ENCODE results near the gene LRRC43.

DNA sequence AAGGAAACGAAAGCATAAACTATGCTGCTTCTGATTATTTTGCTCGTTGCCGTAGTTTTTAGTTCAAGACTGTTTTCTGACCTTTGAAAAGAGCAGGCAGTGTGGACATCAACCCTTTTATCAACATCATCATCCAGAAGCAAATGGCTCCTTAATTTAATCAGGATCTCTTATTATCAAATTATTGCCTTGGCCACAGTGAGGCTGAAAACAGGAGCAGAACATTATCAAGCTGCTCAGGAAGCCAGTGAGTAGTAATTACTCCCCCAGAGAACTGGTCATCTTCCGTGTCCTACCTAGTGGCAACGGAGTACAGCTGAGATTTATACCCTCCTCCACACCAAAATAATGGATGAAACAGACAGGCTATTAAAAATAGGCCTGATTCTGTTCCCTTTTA, 45.2 kb downstream of the LRRC43 start:
- TF ChIP-seq, protein P1, sequence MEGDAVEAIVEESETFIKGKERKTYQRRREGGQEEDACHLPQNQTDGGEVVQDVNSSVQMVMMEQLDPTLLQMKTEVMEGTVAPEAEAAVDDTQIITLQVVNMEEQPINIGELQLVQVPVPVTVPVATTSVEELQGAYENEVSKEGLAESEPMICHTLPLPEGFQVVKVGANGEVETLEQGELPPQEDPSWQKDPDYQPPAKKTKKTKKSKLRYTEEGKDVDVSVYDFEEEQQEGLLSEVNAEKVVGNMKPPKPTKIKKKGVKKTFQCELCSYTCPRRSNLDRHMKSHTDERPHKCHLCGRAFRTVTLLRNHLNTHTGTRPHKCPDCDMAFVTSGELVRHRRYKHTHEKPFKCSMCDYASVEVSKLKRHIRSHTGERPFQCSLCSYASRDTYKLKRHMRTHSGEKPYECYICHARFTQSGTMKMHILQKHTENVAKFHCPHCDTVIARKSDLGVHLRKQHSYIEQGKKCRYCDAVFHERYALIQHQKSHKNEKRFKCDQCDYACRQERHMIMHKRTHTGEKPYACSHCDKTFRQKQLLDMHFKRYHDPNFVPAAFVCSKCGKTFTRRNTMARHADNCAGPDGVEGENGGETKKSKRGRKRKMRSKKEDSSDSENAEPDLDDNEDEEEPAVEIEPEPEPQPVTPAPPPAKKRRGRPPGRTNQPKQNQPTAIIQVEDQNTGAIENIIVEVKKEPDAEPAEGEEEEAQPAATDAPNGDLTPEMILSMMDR (IDR thresholded peaks at IDR 0.05) = no peak
- no peak for TF ChIP-seq POLR2A (IDR thresholded peaks at IDR 0.05)
